ENCODE measurements around the gene ABR.

GRCh38 chr17:1005361-1005946 is 174.3 kb downstream of the ABR start:
- TF ChIP-seq CTCF (IDR thresholded peaks at IDR 0.05; ENCODE audit: low read depth, low read length) (no peak), EZH2phosphoT487 (IDR thresholded peaks at IDR 0.05; ENCODE audit: low read depth) (no peak)

Data from OCI-LY3 (cell line).